SK-N-MC (cell line): ENCODE data around the gene COX17.

Experiments used
- DNase-seq: peaks from one replicate; pipeline ENCODE4 v3.0.0-alpha.2; 2011; ENCODE audit warnings: low read depth, low spot score
- H3K27ac ChIP-seq: fragments of 200-600 bp; sonication (generic); 2 replicates; pipeline ENCODE4 v1.5.1; 2016; ENCODE audit warnings: mixed run types
- H3K36me3 ChIP-seq: fragments of 200-600 bp; sonication (generic); 2 replicates; pipeline ENCODE4 v1.6.1; 2017; ENCODE audit warnings: antibody characterized with exemption, low read length, mixed read lengths; ENCODE audit not compliant: insufficient read depth
- H3K4me3 ChIP-seq: fragments of 200-600 bp; sonication (generic); 2 replicates; pipeline ENCODE4 v1.5.1; 2016
- H3K9ac ChIP-seq: fragments of 200-600 bp; sonication (generic); 2 replicates; pipeline ENCODE4 v1.8.0; 2017; ENCODE audit warnings: mixed run types, mixed read lengths; ENCODE audit not compliant: insufficient read length
- H3K9me3 ChIP-seq: fragments of 200-600 bp; sonication (generic); 2 replicates; pipeline ENCODE4 v1.6.1; 2017; ENCODE audit warnings: low read depth, mild to moderate bottlenecking, antibody characterized with exemption, low read length, moderate library complexity, mixed read lengths
- EZH2 ChIP-seq: fragments of 200-600 bp; sonication (generic); IDR thresholded peaks from one replicate; pipeline ENCODE4 v1.6.1; 2017; ENCODE audit warnings: antibody characterized with exemption
- FOXP2 ChIP-seq: optimal IDR thresholded peaks from 2 replicates; pipeline ENCODE3; 2011; ENCODE audit warnings: mild to moderate bottlenecking, moderate library complexity; ENCODE audit not compliant: insufficient read depth; ENCODE audit errors: extremely low read length, control extremely low read depth
- POLR2AphosphoS5 ChIP-seq: IDR thresholded peaks from 2 replicates; pipeline ENCODE4 v1.6.1; 2012; ENCODE audit warnings: mild to moderate bottlenecking, low read depth, low read length, borderline replicate concordance

The COX17 gene

DNA sequence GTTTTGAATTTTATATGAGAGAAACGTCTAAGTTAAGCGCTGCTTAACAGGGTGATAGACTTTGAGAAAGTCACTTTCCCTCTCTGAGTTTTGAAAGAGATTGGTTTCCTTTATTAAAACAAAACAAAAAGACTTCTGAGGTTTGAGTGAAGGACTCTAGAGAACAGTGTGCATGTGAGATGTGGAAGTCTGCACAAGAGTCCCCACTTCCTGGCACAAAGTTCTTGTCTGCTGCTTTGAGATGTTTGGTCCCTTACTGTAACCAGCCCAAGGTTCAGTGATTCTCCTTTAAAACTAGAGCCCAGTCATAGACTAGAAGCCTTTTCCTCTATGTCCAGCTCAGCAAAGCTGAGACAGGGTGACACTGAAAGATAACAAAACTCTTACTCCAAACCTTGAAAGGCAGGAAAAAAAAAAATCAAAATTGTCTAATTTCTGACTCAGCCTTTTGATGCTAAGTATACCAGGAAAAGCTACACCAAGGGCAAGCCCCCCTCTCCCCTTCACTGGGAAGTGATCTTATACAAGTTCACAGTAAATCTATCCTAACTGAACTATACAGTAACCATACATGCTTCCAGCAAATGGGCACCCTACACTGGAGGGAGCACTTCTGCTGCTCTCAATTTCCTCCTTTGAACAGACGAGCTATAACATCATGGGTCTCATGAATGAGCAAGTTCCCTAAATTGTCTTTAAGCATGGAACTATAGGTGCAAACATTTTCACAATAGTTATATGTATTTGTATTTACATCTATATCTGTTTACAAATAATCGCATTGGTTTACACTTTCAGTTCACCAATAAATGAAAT, 19.1 kb downstream of the COX17 start:
- no peak overlapping the region for H3K27ac ChIP-seq
- no peak for DNase-seq
- H3K4me3 ChIP-seq, result no peak overlapping the region
- no peak for TF ChIP-seq EZH2
- H3K36me3 ChIP-seq, result no peaks in the 10 kb centered on the region
- H3K9ac ChIP-seq, result no peak overlapping the region
- no peaks in the 10 kb centered on the region for H3K9me3 ChIP-seq

GRCh38 chr3:119653876-119654275, 23.3 kb downstream of the COX17 start:
- H3K4me3 ChIP-seq, result no peak overlapping the region
- H3K36me3 ChIP-seq, result no peaks in the 10 kb centered on the region
- TF ChIP-seq POLR2AphosphoS5, result no peak
- no peak overlapping the region for H3K27ac ChIP-seq
- H3K9me3 ChIP-seq, result no peaks in the 10 kb centered on the region
- no peak overlapping the region for H3K9ac ChIP-seq
- no peak for DNase-seq

DNA sequence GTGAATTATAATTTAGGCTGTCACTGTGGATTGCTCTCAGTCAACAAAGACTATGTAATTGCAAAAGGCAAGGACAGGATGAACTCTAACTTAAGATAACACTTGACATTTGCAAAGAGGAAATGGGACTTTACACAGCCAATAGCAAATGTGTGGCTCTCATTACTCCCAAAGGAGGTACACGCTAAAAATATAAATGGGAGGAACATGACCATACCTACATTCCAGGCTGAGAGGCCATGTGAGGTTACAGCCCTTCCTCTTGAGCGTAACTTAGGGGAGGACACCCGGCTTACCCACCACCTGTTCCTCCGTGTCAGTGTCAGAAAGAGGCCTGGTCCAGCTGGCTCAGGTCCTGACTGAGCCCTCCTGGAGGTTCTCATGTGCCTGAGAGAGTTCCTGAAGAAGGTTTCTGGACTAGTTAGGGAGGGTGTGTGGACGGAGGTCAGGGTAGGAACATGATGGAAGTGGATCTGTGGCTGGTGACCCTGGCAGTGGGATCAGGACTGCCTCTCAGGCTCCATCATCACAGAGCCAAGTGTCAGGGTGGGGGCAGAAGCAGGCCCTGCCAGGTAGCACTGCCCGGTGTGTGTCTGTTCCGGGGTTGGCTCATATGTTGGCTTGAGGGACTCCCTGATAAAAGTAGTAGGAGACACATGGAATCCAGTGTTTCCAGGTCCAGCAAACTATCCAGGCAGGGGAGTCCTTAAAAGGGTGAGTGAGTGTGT, 24.7 kb downstream of the COX17 start:
- H3K9ac ChIP-seq, result no peak overlapping the region
- H3K4me3 ChIP-seq, result no peak overlapping the region
- H3K27ac ChIP-seq, result no peak overlapping the region
- DNase-seq, result no peak
- H3K36me3 ChIP-seq, result no peaks in the 10 kb centered on the region
- TF ChIP-seq FOXP2 (no peak), POLR2AphosphoS5 (no peak), EZH2 (no peak)
- no peaks in the 10 kb centered on the region for H3K9me3 ChIP-seq

DNA sequence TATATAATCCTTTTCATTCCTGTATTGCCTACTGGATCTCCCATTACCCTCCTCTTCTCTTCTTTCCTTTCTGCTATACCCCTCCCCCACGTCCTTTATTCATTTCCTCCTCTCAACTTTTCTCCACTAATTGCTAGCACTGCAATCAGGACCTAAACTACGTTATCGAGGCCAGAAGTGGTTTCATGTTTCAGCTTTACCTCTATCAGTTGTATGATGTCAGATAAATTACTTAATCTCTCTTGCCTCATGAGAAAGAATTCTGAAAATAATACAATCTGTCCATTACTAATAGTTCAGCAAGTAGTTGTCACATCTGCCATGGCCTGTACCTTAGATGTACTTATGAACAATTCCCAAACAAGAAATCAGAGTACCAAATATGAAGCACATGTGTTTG, 27.4 kb downstream of the COX17 start:
- H3K9ac ChIP-seq, result no peak overlapping the region
- TF ChIP-seq EZH2 (no peak), POLR2AphosphoS5 (no peak), FOXP2 (no peak)
- H3K27ac ChIP-seq, result no peak overlapping the region
- H3K4me3 ChIP-seq, result no peak overlapping the region
- no peak for DNase-seq
- no peaks in the 10 kb centered on the region for H3K9me3 ChIP-seq
- H3K36me3 ChIP-seq, result no peaks in the 10 kb centered on the region

DNA sequence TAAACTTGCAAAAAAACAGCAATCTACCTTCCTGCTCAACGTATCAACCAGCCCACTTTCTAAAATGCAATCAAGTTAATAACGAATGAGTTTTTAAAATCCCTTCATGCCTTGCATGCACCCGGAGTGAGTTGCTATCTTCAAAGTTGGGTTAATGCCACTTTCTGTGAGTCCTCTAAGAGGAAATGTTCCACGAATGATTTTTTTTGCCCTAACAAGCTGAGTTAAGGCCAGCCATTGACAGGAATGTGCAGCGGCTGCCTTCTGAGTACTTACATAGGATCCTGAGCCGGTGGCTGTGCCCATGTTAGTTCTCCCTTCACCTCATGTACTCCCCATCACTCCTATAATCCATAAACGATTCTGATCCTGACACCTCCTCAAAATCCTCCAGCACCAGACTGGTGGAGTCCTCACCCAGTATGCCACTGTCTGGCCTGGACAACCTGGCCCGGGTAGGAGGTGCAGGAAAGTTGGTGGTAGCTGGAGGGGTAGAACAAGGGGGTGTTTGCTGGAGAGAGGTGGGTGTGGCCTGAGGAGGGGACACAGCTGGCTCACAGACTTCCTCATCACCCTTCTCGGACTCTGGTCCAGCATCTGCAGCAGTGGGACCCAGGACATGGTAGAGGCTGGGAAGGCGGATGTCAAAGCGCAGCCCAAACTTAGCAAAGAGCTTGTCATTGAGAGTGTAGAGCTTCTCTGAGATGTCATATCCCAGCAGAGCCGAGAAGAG, 29.2 kb downstream of the COX17 start:
- Histone ChIP-seq H3K9me3 (no peaks in the 10 kb centered on the region), H3K4me3 (no peak overlapping the region), H3K9ac (no peak overlapping the region), H3K36me3 (no peaks in the 10 kb centered on the region), H3K27ac (no peak overlapping the region)
- TF ChIP-seq EZH2, result no peak
- TF ChIP-seq FOXP2, result no peak
- no peak for TF ChIP-seq POLR2AphosphoS5
- DNase-seq, result no peak

- H3K36me3 ChIP-seq, result no peaks in the 10 kb centered on the region
- H3K4me3 ChIP-seq, result no peak overlapping the region
- DNase-seq, result no peak
- H3K27ac ChIP-seq, result no peak overlapping the region
- no peak overlapping the region for H3K9ac ChIP-seq
- TF ChIP-seq POLR2AphosphoS5, result no peak
- H3K9me3 ChIP-seq, result no peaks in the 10 kb centered on the region
Observed at GRCh38 chr3:119647171-119647570, 30.0 kb downstream of the COX17 start.

- TF ChIP-seq POLR2AphosphoS5 (no peak), EZH2 (no peak), FOXP2 (no peak)
- DNase-seq, result no peak
- H3K27ac ChIP-seq, result no peak overlapping the region
- no peak overlapping the region for H3K4me3 ChIP-seq
- no peak overlapping the region for H3K9ac ChIP-seq
- H3K36me3 ChIP-seq, result no peaks in the 10 kb centered on the region
- H3K9me3 ChIP-seq, result no peaks in the 10 kb centered on the region
Observed at GRCh38 chr3:119645813-119646212, 31.4 kb downstream of the COX17 start.

- DNase-seq, result no peak
- no peak overlapping the region for H3K9ac ChIP-seq
- H3K9me3 ChIP-seq, result no peaks in the 10 kb centered on the region
- no peaks in the 10 kb centered on the region for H3K36me3 ChIP-seq
- TF ChIP-seq FOXP2 (no peak), POLR2AphosphoS5 (no peak), EZH2 (no peak)
- no peak overlapping the region for H3K27ac ChIP-seq
- H3K4me3 ChIP-seq, result no peak overlapping the region
Observed at GRCh38 chr3:119644481-119644880, 32.7 kb downstream of the COX17 start.
